Coronary artery (tissue), 2 donors: ENCODE data around the gene DTNB.

Experiments used
- DNase-seq: peaks from one replicate; pipeline ENCODE4 v3.0.0-alpha.2; 2017; ENCODE audit warnings: low spot score
- H3K27ac ChIP-seq, 2 donors: fragments of 200-600 bp; sonication (generic); one replicate each; pipeline ENCODE4 v1.5.1; 2016 to 2019
- H3K4me3 ChIP-seq: fragments of 200-600 bp; sonication (generic); 2 replicates; pipeline ENCODE4 v1.5.1; 2016; ENCODE audit warnings: mild to moderate bottlenecking, moderate library complexity
- CTCF ChIP-seq: fragments of 200-600 bp; sonication (generic); IDR thresholded peaks from one replicate; pipeline ENCODE4 v1.5.1; 2019; ENCODE audit warnings: antibody characterized with exemption

Gene DTNB

DNA sequence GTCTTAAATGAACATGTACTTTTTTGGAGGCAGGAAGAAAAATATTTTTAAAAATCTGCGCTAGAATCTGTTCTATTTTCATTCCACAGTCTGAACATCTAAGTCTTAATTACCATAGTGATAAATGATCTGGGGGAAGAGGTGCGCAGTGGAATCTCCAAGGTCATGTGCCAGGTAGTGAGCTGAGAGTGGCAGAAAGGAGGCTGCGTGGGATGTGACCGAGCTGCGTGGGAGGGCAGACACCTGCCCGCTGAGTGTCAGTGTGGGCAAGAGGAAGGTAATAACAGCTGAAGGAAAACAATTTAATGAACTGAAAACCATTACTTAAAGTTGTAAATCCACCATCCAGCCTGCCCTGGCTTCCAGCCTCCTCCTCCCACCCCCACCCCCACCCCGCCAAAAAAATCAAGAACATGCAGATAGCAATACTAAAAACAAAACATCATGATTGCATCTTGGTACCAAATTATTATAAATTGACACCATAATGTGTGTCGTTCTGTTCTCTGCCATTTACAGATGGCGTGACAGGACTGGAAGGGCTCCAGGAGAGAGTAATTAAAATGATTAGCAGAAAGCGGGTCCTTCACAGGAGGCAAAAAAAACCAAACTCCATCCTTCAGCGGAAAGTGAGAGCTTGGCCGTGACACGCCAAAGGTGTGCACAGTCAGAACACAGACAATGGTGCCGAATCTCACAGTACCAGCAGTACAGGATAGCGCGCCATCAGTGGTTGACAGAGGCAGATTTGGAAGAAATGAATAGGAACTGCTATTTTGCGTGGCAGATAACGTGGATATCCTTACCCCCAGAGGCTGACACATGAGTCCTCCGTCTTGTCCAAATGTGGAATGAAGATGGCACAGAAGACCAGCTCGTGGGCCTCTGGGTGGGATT, 11.4 kb upstream of the DTNB start:
- no peak for TF ChIP-seq CTCF
- no peak for DNase-seq
- Histone ChIP-seq H3K4me3 (no peak overlapping the region), H3K27ac (no peak overlapping the region)

- Histone ChIP-seq H3K4me3 (no peak overlapping the region), H3K27ac (no peak overlapping the region)
- no peak for TF ChIP-seq CTCF
- DNase-seq = no peak
Observed at GRCh38 chr2:25682082-25682481, 8.7 kb upstream of the DTNB start.

GRCh38 chr2:25677877-25678276, 4.5 kb upstream of the DTNB start:
- no peak overlapping the region for H3K4me3 ChIP-seq
- no peak overlapping the region for H3K27ac ChIP-seq
- no peak for DNase-seq
- no peak for TF ChIP-seq CTCF

DNA sequence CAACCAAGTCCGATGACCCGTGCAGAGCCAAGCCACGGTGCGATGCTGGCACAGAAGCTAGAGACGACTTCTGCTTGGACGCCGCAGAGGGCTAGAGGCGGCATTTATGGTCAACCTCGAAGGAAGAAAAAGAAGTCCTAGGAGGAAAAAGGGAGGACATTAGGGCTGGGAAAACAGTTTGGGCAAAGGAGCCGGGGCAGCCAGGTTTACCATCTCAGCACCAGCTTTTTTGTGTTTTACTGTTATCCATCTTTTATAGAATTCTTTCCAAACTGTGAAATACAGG, 643 bp upstream of the DTNB start:
- DNase-seq = no peak
- Histone ChIP-seq H3K4me3 (peak overlapping the region; percentile 100), H3K27ac (peak overlapping the region; percentile 70 to 94)
- TF ChIP-seq CTCF = no peak

GRCh38 chr2:25672494-25673299, 680 bp downstream of the DTNB start:
- no peak for TF ChIP-seq CTCF
- Histone ChIP-seq H3K4me3 (peak overlapping the region; percentile 100), H3K27ac (peak overlapping the region; percentile 76 to 94)
- DNase-seq = no peak

DNA sequence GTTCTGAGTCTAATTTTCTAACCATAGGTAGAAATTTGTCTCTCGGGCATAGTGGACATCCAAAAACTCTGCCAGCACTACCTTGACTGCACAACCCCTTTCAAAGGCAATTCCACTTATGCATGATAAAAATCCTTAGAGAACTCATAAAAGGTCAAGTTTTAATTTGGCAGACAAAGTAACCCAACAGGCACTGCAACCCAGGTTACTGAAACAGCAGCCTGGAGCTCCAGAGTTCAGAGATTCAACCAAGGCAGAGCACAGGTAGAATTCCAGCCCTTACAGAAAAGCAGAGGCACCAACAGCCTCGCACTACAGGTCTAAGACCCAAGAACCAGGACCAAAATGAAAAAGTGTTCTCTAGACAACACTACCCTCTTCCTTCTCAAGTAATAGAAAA, 1.8 kb downstream of the DTNB start:
- no peak overlapping the region for H3K4me3 ChIP-seq
- no peak for DNase-seq
- no peak overlapping the region for H3K27ac ChIP-seq
- no peak for TF ChIP-seq CTCF
